A549 (cell line): ENCODE results near the gene OR4D9. TPM values are rescaled to one million over a fixed set of nuclear protein-coding genes. Genes with fewer than 3 reads are reported as not detected.

Experiments
- ATAC-seq, 2 experiments: fragments of 200-7000 bp in 1 of 2; fragments of >200 bp in 1 of 2; cut with Nextera tagmentation in 1 of 2; cut with Tn5 transposase in 1 of 2; 3 replicates each; pipeline versions ENCODE4 v1.8.0 to v1.9.1; 2018 to 2020; ENCODE audit warnings: mild to moderate bottlenecking in 1 of 2, moderate library complexity in 1 of 2
- CTCF ChIA-PET: fragments of 300-600 bp; sonication (Branson Sonifier 250); formaldehyde crosslinking; extraction: SDS; loops from one replicate; lab custom pipeline; 2021; ENCODE audit warnings: antibody characterized with exemption, inconsistent platforms; lab: Yijun Ruan, JAX
- POLR2A ChIA-PET: fragments of 350-600 bp; formaldehyde crosslinking; extraction: SDS; loops from one replicate; lab custom pipeline; 2021; ENCODE audit warnings: antibody characterized with exemption, inconsistent platforms; lab: Yijun Ruan, JAX
- DNase-seq, 2 experiments: peaks; one replicate each; pipeline versions ENCODE4 v3.0.0 to v3.0.0-alpha.2; 2011 to 2016; ENCODE audit warnings: low read depth in 1 of 2, low spot score in 1 of 2
- FAIRE-seq: peaks from 2 replicates; lab custom pipeline; 2011; peaks lifted over from hg19 to GRCh38; lab: Jason Lieb, UNC
- H3K27ac ChIP-seq, 2 experiments: fragments of >200 bp; sonication (Bioruptor Twin); formaldehyde crosslinking; 3 replicates each; pipeline ENCODE4 v1.5.1; 2016 to 2017
- H3K4me1 ChIP-seq: fragments of >200 bp; sonication (Bioruptor Twin); formaldehyde crosslinking; 3 replicates; pipeline ENCODE4 v1.6.1; 2016
- H3K4me2 ChIP-seq: fragments of >200 bp; sonication (Bioruptor Twin); formaldehyde crosslinking; 3 replicates; pipeline ENCODE4 v1.6.1; 2016
- H3K4me3 ChIP-seq: fragments of >200 bp; sonication (Bioruptor Twin); formaldehyde crosslinking; 3 replicates; pipeline ENCODE4 v1.5.1; 2016
- H3K9me3 ChIP-seq: fragments of >200 bp; sonication (Bioruptor Twin); formaldehyde crosslinking; 3 replicates; pipeline ENCODE4 v1.6.1; 2016
- ATOH8 ChIP-seq: fragments of 250-450 bp; sonication (Bioruptor Pico); IDR thresholded peaks from 2 replicates; pipeline ENCODE4 v1.5.0; 2020; ENCODE audit warnings: low read depth, mild to moderate bottlenecking, moderate library complexity
- BCL3 ChIP-seq: fragments of >200 bp; sonication (Bioruptor Twin); formaldehyde crosslinking; IDR thresholded peaks from 3 replicates; pipeline ENCODE4 v1.6.1; 2016
- CBX2 ChIP-seq: fragments of 200-600 bp; sonication (generic); IDR thresholded peaks from 2 replicates; pipeline ENCODE4 v1.6.1; 2016; ENCODE audit warnings: low read depth, mild to moderate bottlenecking, borderline replicate concordance
- CBX8 ChIP-seq: fragments of 200-600 bp; sonication (generic); IDR thresholded peaks from 2 replicates; pipeline ENCODE4 v1.6.1; 2016
- CEBPB ChIP-seq, 2 experiments: fragments of >200 bp in 1 of 2; sonication (Bioruptor Twin) in 1 of 2; formaldehyde crosslinking in 1 of 2; IDR thresholded peaks; 2 replicates each; pipeline ENCODE4 v1.6.1; 2012 to 2016
- ESRRA ChIP-seq: fragments of 150-350 bp; IDR thresholded peaks from 2 replicates; pipeline ENCODE4 v1.6.1; 2014; ENCODE audit warnings: mild to moderate bottlenecking, low read length, borderline replicate concordance
- GATA3 ChIP-seq: IDR thresholded peaks from 2 replicates; pipeline ENCODE4 v1.6.1; 2012; ENCODE audit warnings: borderline replicate concordance
- HDAC2 ChIP-seq: fragments of 200-600 bp; sonication (generic); IDR thresholded peaks from 2 replicates; pipeline ENCODE4 v1.6.1; 2016
- HEYL ChIP-seq: fragments of 250-450 bp; sonication (Bioruptor Pico); IDR thresholded peaks from 2 replicates; pipeline ENCODE4 v1.8.0; 2021; ENCODE audit warnings: mild to moderate bottlenecking, moderate library complexity
- HMGXB4 ChIP-seq: fragments of 250-450 bp; sonication (Bioruptor Pico); IDR thresholded peaks from 2 replicates; pipeline ENCODE4 v1.5.0; 2021; ENCODE audit warnings: mild to moderate bottlenecking, moderate library complexity, borderline replicate concordance
- JUN ChIP-seq, 2 experiments: fragments of >200 bp; sonication (Bioruptor Twin); formaldehyde crosslinking; IDR thresholded peaks; 2 replicates in 1 of 2; 3 replicates in 1 of 2; pipeline ENCODE4 v1.6.1; 2016 to 2017
- MYC ChIP-seq: IDR thresholded peaks from 2 replicates; pipeline ENCODE4 v1.6.1; 2012; ENCODE audit warnings: mild to moderate bottlenecking, inconsistent platforms, low read length, improper control_type of control experiment, borderline replicate concordance
- NFE2L2 ChIP-seq: fragments of 150-350 bp; conservative IDR thresholded peaks from 2 replicates; pipeline ENCODE4 v1.6.1; 2014; ENCODE audit warnings: low read length
- PBX3 ChIP-seq: IDR thresholded peaks from 2 replicates; pipeline ENCODE4 v1.6.1; 2012
- PHF8 ChIP-seq: fragments of 200-600 bp; sonication (generic); IDR thresholded peaks from 2 replicates; pipeline ENCODE4 v1.6.1; 2016; ENCODE audit warnings: low read depth, mild to moderate bottlenecking, antibody characterized with exemption, moderate library complexity, borderline replicate concordance
- RAD21 ChIP-seq, 2 experiments: fragments of >200 bp in 1 of 2; sonication (Bioruptor Twin) in 1 of 2; formaldehyde crosslinking in 1 of 2; IDR thresholded peaks in 1 of 2; conservative IDR thresholded peaks in 1 of 2; 2 replicates in 1 of 2; 3 replicates in 1 of 2; pipeline ENCODE4 v1.6.1; 2012 to 2018; ENCODE audit warnings: inconsistent platforms in 1 of 2
- RFX5 ChIP-seq: fragments of 450-650 bp; IDR thresholded peaks from 2 replicates; pipeline ENCODE4 v1.7.1; 2014; ENCODE audit warnings: antibody characterized with exemption, mild to moderate bottlenecking, moderate library complexity
- SREBF2 ChIP-seq: fragments of 450-650 bp; IDR thresholded peaks from 2 replicates; pipeline ENCODE4 v1.6.1; 2014; ENCODE audit warnings: mild to moderate bottlenecking, moderate library complexity
- USF2 ChIP-seq: fragments of 450-650 bp; IDR thresholded peaks from 2 replicates; pipeline ENCODE4 v1.6.1; 2014; ENCODE audit warnings: antibody characterized with exemption
- WGBS: methylation state at CpG from one replicate; pipeline ENCODE4 v1.1.6; 2017; ENCODE audit errors: missing lambda C conversion rate; 5-methylcytosine and 5-hydroxymethylcytosine counted together
- polyA plus RNA-seq, 4 experiments: library from polyadenylated mRNA; depleted of rRNA in 3 of 4; stranded (reverse); fragments of >200 nt; fragmentation: RNase III in 1 of 4; extraction: RNeasy Plus Mini Kit Qiagen cat#74134 plus additional on column Dnase treatment in 1 of 4; gene quantifications; 2 replicates in 3 of 4; 3 replicates in 1 of 4; pipeline ENCODE4 v1.2.3, GENCODE V29; 2011 to 2017

Gene OR4D9
- polyA plus RNA-seq, 2 of the 4 experiments (the other 2 are of a cell fraction) = not detected

- ATAC-seq = peak; percentile 23 to 37; a peak in 5 of 6 replicates
- Histone ChIP-seq H3K4me1 (peaks cover 27% of the 10 kb centered on the region), H3K4me2 (peak overlapping the region; percentile 82), H3K27ac (peak overlapping the region; percentile 85 to 95), H3K9me3 (no peaks in the 10 kb centered on the region)
- CTCF ChIA-PET = interaction anchor here (0.7 to 5.2 kb wide), 2 partner anchors 14 to 51 kb away, joined by 3 to 28 read pairs; no protein-coding TSS in a partner anchor
- FAIRE-seq = no peak
- WGBS = 2% methylated on average over 28 of the region's 30 CpGs
- TF ChIP-seq SREBF2 (peak; percentile 58), ATOH8 (CRISPR knock-in tag) (no peak), GATA3 (no peak), CBX2 (no peak), PHF8 (no peak), CBX8 (no peak), CEBPB (IDR thresholded peaks at IDR 0.05) (peak in 1 of 2 experiments; percentile 68; a peak in 2 of 4 replicates), NFE2L2 (no peak), USF2 (no peak), HDAC2 (no peak), BCL3 (no peak), RFX5 (no peak), ESRRA (no peak), PBX3 (no peak), RAD21 (conservative IDR thresholded peaks at IDR 0.05 in 1 of 2, IDR thresholded peaks at IDR 0.05 in 1 of 2) (no peak), HMGXB4 (CRISPR knock-in tag) (peak; percentile 15), JUN (IDR thresholded peaks at IDR 0.05) (no peak), MYC (no peak; the same call in 1 of the 2 replicates)
- TF ChIP-seq, all 56 proteins: peak for 3
- POLR2A ChIA-PET = interaction anchor here (1.2 kb wide), 1 partner anchor 15 kb away, joined by 7 read pairs; no protein-coding TSS in a partner anchor
- H3K4me3 ChIP-seq = peak overlapping the region; percentile 68
- peak in 1 of 2 experiments; percentile 93 for DNase-seq
These were observed 40.6 kb downstream of the OR4D9 start for GRCh38 chr11:59551659-59552521.

- H3K4me3 ChIP-seq = peak overlapping the region; percentile 68; the same call in 2 of the 3 replicates
- FAIRE-seq = no peak
- TF ChIP-seq HEYL = no peak
- no peak for TF ChIP-seq CBX2
- DNase-seq = no peak
- H3K9me3 ChIP-seq = no peaks in the 10 kb centered on the region
- ATAC-seq = no peak
- peak overlapping the region; percentile 82 for H3K4me2 ChIP-seq
- peak overlapping the region; percentile 7 to 95; a peak in 4 of 6 replicates for H3K27ac ChIP-seq
- POLR2A ChIA-PET = no interaction called here
- CTCF ChIA-PET = interaction anchor here (0.7 to 5.2 kb wide), 2 partner anchors 15 to 50 kb away, joined by 3 to 28 read pairs; no protein-coding TSS in a partner anchor
- WGBS = 73% methylated on average over 2 of the region's 2 CpGs
- peaks cover 24% of the 10 kb centered on the region for H3K4me1 ChIP-seq
These were observed 41.5 kb downstream of the OR4D9 start for GRCh38 chr11:59552844-59553243.
